HepG2 (cell line): ENCODE data around the gene ZMYND8. TPM values are rescaled to one million over a fixed set of nuclear protein-coding genes. Genes with fewer than 3 reads are reported as not detected.

Experiments
- CENPX ChIP-seq: sonication (generic); formaldehyde crosslinking; IDR thresholded peaks from 2 replicates; pipeline ENCODE4 v1.9.0; 2021; ENCODE audit warnings: mild to moderate bottlenecking, missing genetic modification reagents, moderate library complexity
- FOXA3 ChIP-seq: IDR thresholded peaks from 2 replicates; pipeline ENCODE4 v1.6.1; 2016; ENCODE audit warnings: missing genetic modification reagents, missing compliant biosample characterization
- FOXM1 ChIP-seq: sonication (generic); formaldehyde crosslinking; IDR thresholded peaks from 2 replicates; pipeline ENCODE4 v1.5.0; 2020; ENCODE audit warnings: missing genetic modification reagents
- FOXP1 ChIP-seq, 2 experiments: fragments of 450-650 bp in 1 of 2; IDR thresholded peaks; 2 replicates each; pipeline ENCODE4 v1.6.1; 2017 to 2018; ENCODE audit warnings: antibody characterized with exemption in 1 of 2
- HOMEZ ChIP-seq: IDR thresholded peaks from 2 replicates; pipeline ENCODE4 v1.6.1; 2016; ENCODE audit warnings: low read depth
- KLF16 ChIP-seq, 2 experiments: sonication (generic) in 1 of 2; formaldehyde crosslinking in 1 of 2; IDR thresholded peaks; 2 replicates each; pipeline versions ENCODE4 v1.6.1 to v1.8.0; 2016 to 2023; ENCODE audit warnings: missing genetic modification reagents in 2 of 2, missing compliant biosample characterization in 1 of 2
- MTF2 ChIP-seq: sonication (generic); formaldehyde crosslinking; IDR thresholded peaks from 2 replicates; pipeline ENCODE4 v1.5.0; 2020; ENCODE audit warnings: missing genetic modification reagents, borderline replicate concordance
- RBAK ChIP-seq: sonication (generic); formaldehyde crosslinking; IDR thresholded peaks from 2 replicates; pipeline ENCODE4 v1.5.1; 2020; ENCODE audit warnings: mild to moderate bottlenecking, missing genetic modification reagents
- SNRNP70 ChIP-seq: fragments of 200-400 bp; formaldehyde crosslinking; IDR thresholded peaks from 2 replicates; pipeline ENCODE4 v1.6.1; 2017; ENCODE audit warnings: mild to moderate bottlenecking, low read depth, low read length, moderate library complexity
- ZFP91 ChIP-seq: sonication (generic); formaldehyde crosslinking; IDR thresholded peaks from 2 replicates; pipeline ENCODE4 v1.9.0; 2022; ENCODE audit warnings: missing genetic modification reagents, mild to moderate bottlenecking, borderline replicate concordance
- ZNF138 ChIP-seq: sonication (generic); formaldehyde crosslinking; IDR thresholded peaks from 2 replicates; pipeline ENCODE4 v1.5.0; 2020; ENCODE audit warnings: mild to moderate bottlenecking, low read depth, missing genetic modification reagents
- ZNF207 ChIP-seq: fragments of 450-650 bp; IDR thresholded peaks from 2 replicates; pipeline ENCODE4 v1.6.1; 2016; ENCODE audit warnings: antibody characterized with exemption, borderline replicate concordance
- ZNF326 ChIP-seq: sonication (generic); formaldehyde crosslinking; IDR thresholded peaks from 2 replicates; pipeline ENCODE4 v1.4.0; 2020; ENCODE audit warnings: missing genetic modification reagents, borderline replicate concordance
- ZNF557 ChIP-seq: sonication (generic); formaldehyde crosslinking; IDR thresholded peaks from 2 replicates; pipeline ENCODE4 v1.4.0; 2020; ENCODE audit warnings: missing genetic modification reagents
- ZNF615 ChIP-seq: sonication (generic); formaldehyde crosslinking; IDR thresholded peaks from 2 replicates; pipeline ENCODE4 v1.5.0; 2020; ENCODE audit warnings: mild to moderate bottlenecking, missing genetic modification reagents, borderline replicate concordance
- ZNF746 ChIP-seq: sonication (generic); formaldehyde crosslinking; IDR thresholded peaks from 2 replicates; pipeline ENCODE4 v1.8.0; 2022; ENCODE audit warnings: mild to moderate bottlenecking, missing genetic modification reagents
- ZNF816 ChIP-seq: sonication (generic); formaldehyde crosslinking; IDR thresholded peaks from 2 replicates; pipeline ENCODE4 v1.8.0; 2022; ENCODE audit warnings: missing genetic modification reagents, mild to moderate bottlenecking, borderline replicate concordance
- polyA plus RNA-seq, 8 experiments: library from polyadenylated mRNA; depleted of rRNA in 3 of 8; stranded (reverse) in 7 of 8; unstranded in 1 of 8; fragments of >200 nt; fragmentation: Illumina TruSeq in 4 of 8; extraction: Trizol in 4 of 8; gene quantifications; 2 replicates each; pipeline versions ENCODE4 v1.2.1 to v1.2.3, GENCODE V29; 2011 to 2016; ENCODE audit warnings: low read depth in 4 of 8, missing spikeins in 1 of 8, mixed read lengths in 1 of 8; ENCODE audit not compliant: insufficient read depth in 1 of 8
- total RNA-seq, 5 experiments: library from RNA; depleted of rRNA; stranded (reverse); fragments of >200 nt; fragmentation: Illumina TruSeq; extraction: Trizol; gene quantifications; 2 replicates each; pipeline ENCODE4 v1.2.3, GENCODE V29; 2016; ENCODE audit warnings: low read depth in 1 of 5
- TF ChIP-seq, protein P1 (sequence below): sonication (generic); formaldehyde crosslinking; IDR thresholded peaks from 2 replicates; pipeline ENCODE4 v1.5.0; 2020; ENCODE audit warnings: missing genetic modification reagents
- TF ChIP-seq, protein P2 (sequence below): sonication (generic); formaldehyde crosslinking; IDR thresholded peaks from 2 replicates; pipeline ENCODE4 v1.8.1; 2023; ENCODE audit warnings: mild to moderate bottlenecking, moderate library complexity, missing genetic modification reagents
- TF ChIP-seq, protein P3 (sequence below): sonication (generic); formaldehyde crosslinking; IDR thresholded peaks from 2 replicates; pipeline ENCODE4 v1.5.0; 2020; ENCODE audit warnings: missing genetic modification reagents
- TF ChIP-seq, protein P4 (sequence below): sonication (generic); formaldehyde crosslinking; IDR thresholded peaks from 2 replicates; pipeline ENCODE4 v1.5.1; 2020; ENCODE audit warnings: missing genetic modification reagents, mild to moderate bottlenecking, borderline replicate concordance

ZMYND8 gene
- total and polyA plus RNA-seq, 2 of the 13 experiments (the other 11 are each of a cell fraction or from before 2014, with no cell fraction given), result 53.9 to 84.7 TPM

GRCh38 chr20:47358672-47359529 lies 2.4 kb upstream of the ZMYND8 start (continued):
- TF ChIP-seq ZNF615 (CRISPR knock-in tag) (peak; percentile 98), FOXP1 (IDR thresholded peaks at IDR 0.05) (no peak), FOXP1 (CRISPR knock-in tag; IDR thresholded peaks at IDR 0.05) (peak; percentile 94), KLF16 (CRISPR knock-in tag; IDR thresholded peaks at IDR 0.05) (peak in 1 of 2 experiments; percentile 96; a peak in 2 of 4 replicates), ZNF326 (CRISPR knock-in tag) (no peak), FOXA3 (CRISPR knock-in tag) (peak; percentile 91), ZNF207 (no peak), ZNF746 (CRISPR knock-in tag) (peak; percentile 96), FOXM1 (CRISPR knock-in tag) (no peak), ZNF816 (CRISPR knock-in tag) (peak; percentile 93; the same call in 1 of the 2 replicates), MTF2 (CRISPR knock-in tag) (peak; percentile 78; the same call in 1 of the 2 replicates), CENPX (no peak), HOMEZ (CRISPR knock-in tag) (peak; percentile 89), RBAK (CRISPR knock-in tag) (peak; percentile 73; the same call in 1 of the 2 replicates), ZNF557 (CRISPR knock-in tag) (peak; percentile 92; the same call in 1 of the 2 replicates), SNRNP70 (no peak), ZFP91 (peak; percentile 96; the same call in 1 of the 2 replicates), ZNF138 (CRISPR knock-in tag) (peak; percentile 96)
- TF ChIP-seq, protein P1, sequence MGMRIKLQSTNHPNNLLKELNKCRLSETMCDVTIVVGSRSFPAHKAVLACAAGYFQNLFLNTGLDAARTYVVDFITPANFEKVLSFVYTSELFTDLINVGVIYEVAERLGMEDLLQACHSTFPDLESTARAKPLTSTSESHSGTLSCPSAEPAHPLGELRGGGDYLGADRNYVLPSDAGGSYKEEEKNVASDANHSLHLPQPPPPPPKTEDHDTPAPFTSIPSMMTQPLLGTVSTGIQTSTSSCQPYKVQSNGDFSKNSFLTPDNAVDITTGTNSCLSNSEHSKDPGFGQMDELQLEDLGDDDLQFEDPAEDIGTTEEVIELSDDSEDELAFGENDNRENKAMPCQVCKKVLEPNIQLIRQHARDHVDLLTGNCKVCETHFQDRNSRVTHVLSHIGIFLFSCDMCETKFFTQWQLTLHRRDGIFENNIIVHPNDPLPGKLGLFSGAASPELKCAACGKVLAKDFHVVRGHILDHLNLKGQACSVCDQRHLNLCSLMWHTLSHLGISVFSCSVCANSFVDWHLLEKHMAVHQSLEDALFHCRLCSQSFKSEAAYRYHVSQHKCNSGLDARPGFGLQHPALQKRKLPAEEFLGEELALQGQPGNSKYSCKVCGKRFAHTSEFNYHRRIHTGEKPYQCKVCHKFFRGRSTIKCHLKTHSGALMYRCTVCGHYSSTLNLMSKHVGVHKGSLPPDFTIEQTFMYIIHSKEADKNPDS, result peak; percentile 95
- TF ChIP-seq, protein P2, sequence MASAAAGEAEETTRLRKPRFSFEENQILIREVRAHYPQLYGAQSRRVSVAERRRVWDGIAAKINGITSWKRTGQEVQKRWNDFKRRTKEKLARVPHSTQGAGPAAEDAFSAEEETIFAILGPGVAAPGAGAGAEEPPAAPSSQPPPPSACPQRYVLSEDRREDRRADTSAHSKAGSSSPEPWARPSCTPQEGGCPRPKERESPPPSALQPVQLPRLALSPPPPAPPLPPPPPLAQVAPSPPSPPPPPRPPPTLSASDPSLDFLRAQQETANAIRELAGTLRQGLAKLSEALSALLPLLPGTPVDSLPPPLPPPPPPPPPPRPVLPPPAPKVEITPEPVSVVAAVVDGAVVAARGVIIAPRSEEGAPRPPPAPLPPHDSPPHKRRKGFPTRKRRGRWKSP (CRISPR knock-in tag), result peak; percentile 78; the same call in 1 of the 2 replicates
- TF ChIP-seq, protein P3, sequence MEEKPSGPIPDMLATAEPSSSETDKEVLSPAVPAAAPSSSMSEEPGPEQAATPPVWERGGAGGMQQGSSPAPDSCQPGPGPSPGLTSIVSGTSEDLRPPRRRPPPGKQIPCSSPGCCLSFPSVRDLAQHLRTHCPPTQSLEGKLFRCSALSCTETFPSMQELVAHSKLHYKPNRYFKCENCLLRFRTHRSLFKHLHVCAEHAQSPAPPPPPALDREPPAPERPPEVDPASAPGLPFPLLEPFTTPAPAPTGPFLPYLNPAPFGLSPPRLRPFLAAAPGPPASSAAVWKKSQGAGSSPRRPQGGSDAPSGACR, result peak; percentile 79
- TF ChIP-seq, protein P4, sequence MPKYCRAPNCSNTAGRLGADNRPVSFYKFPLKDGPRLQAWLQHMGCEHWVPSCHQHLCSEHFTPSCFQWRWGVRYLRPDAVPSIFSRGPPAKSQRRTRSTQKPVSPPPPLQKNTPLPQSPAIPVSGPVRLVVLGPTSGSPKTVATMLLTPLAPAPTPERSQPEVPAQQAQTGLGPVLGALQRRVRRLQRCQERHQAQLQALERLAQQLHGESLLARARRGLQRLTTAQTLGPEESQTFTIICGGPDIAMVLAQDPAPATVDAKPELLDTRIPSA (CRISPR knock-in tag), result peak; percentile 80
